Ammon's horn (tissue), 1 donor: Measurements from ENCODE around the gene SRGAP3.
A peak's percentile ranks its signal among the peaks of the same experiment; 100 is the strongest.

ENCODE experiments used
- DNase-seq: peaks from one replicate; pipeline ENCODE4 v3.0.0-alpha.2; 2016; ENCODE audit warnings: low spot score

Gene SRGAP3

DNA sequence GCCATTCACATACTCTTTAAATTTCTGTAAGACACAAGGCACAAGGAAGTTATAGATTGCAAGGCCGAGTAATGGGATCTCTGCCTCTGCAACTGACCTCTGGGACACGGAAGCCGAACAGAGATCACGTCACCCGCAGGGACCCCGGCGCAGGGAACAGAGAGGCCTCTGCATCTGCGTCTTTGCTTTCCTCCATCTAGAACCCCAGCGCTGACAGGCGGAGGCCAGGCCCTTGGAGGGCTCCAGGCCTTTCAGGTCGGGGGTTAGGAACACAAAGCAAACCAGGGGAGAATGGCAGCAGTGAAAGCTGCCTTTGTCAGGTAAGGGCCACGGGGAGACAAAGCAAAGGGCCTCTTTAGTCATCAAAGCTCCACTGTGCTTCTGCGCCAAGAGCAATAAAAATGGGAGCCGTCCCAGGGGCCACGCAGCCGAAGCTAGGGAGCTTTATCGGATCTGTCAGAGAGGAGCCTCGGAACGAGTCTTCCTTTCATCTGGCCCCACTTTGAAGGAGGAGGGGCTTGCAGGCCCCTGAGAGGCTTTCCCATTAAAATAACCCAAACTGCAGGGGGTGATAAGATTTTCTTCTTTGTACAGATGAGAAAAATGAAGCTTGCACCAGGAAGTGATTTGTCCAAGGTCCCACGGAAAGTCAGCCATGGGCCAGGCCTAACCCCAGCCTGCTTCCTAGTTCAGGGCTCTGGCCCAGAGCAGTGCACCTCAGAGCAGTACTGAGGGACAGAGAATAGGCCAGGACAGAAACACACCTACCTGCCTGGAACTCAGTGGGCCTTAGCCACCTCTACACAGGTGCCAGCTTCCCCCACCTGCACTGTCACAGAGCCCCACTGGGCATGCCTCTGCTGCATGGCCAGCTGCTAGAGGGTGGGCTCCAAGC, 201.7 kb downstream of the SRGAP3 start:
- DNase-seq, result no peak

DNA sequence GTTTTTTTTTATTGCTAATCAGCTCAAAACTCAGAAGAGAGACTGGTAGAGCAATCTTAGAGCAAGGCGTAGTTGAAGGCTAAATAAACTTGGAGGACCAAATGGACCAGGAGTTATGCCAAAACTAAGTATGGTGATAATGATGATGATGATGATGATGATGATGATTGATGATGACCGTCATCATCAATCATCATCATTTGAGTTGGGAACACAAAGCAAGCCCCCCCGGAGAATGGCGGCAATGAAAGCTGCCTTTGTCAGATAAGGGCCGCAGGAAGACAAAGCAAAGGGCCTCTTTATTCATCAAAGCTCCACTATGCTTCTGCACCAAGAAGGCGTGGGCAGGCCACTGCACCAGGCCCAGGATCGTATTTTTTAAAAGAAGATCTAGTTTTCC, 204.1 kb downstream of the SRGAP3 start:
- DNase-seq, result no peak

- DNase-seq, result no peak
These were observed 206.4 kb downstream of the SRGAP3 start for GRCh38 chr3:9043063-9043462.

GRCh38 chr3:9041626-9042025, 207.8 kb downstream of the SRGAP3 start:
- no peak for DNase-seq

DNA sequence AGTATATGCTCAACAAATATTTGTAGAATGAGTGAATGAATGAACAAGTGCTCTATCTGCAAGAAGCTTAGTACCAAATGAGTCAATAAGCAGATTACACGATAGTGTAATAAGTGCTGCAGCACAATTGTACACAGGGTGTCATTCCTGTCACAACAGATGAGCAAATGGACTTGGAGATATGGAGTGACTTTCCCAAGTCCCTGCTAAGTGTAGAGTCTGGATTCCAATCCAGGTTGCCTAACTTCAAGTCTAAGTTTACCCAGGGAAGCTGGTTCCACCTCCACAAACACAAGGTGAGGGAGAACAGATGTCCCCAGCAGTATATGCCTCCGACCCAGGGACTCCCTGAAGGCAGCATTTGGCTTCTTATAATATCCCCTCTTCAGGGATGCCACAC, 208.4 kb downstream of the SRGAP3 start:
- DNase-seq, result no peak

DNA sequence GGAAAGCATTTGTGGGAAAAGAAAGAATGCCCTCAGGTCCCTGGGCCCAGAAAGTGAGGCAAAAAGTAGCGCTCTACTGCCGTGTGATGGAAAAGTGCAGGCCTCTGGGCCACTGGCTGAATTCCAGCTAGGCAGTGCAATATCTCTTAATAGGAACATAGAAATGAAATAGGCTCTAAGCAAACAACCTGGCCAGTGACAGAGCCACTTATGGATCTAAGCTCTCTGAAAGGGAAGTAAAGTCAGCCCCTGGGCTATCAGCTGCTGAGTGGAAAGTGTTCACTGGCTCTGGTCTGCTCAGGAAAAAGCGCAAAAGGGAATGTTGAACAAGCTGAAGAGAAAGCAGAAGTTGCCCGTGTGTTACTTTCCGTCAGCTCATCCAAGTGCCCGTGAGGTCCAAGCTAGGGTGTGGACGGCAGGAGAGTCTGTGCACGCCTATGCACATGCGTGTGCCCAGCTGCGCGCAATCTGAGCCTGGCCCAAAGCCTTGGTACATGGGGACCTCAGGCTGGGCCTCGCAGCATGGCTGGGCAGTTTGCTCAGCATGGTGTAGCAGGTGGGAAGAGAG, 212.2 kb downstream of the SRGAP3 start:
- no peak for DNase-seq

DNA sequence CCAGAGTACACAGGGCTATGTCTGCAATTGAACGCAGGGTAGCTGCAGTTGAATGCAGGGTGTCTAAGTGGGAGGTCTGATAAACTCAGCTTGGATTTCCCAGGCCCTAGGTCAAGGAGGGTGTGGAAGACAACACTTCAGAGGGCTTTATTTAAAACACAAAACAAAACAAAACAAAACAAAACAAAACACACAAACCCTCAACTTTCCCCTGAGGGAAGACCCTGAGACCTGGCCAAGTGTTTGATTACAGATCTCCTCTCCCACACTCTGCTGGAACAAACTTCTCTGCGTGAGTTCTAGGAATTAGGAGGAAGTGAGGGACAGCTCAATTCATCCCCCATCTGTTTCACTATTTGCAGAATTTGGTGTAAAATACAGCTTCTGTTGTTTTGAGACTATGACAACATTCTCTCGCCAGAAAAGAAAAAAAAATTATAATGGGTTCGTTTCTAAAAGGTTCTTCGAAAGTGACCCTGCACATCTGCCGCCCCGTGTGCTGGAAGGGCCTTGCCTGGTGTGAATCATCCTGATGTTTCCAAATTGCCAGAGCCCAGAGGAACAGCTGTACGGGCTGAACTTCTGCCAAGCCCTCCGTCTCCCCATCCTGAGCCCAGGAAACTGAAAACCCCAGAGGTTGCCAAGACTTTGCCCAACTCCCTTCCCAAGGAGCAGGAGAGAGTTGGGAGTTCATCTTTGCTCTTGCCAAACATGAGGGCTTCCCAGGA, 212.9 kb downstream of the SRGAP3 start:
- DNase-seq, result no peak

GRCh38 chr3:9035961-9036360, 213.5 kb downstream of the SRGAP3 start:
- DNase-seq, result no peak

DNA sequence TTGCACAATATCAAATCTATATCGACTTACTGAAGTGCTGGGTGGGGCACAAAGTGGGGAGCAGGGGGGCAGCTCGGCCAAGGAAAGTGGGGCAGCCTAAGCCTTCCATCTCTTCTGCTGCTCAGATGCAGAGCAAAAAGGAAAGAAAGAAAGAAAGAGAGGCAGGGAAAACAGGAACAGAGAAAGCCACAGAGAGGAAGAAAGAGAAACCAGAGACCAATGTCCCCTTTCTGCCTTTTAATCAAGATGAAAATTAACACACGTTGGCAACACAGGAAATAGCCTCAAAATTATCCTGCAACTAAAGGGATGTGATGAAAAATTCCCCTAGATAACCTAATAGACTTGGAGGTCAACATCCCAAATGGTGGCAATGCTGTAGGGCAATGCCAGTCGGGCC, 214.0 kb downstream of the SRGAP3 start:
- DNase-seq, result no peak

DNA sequence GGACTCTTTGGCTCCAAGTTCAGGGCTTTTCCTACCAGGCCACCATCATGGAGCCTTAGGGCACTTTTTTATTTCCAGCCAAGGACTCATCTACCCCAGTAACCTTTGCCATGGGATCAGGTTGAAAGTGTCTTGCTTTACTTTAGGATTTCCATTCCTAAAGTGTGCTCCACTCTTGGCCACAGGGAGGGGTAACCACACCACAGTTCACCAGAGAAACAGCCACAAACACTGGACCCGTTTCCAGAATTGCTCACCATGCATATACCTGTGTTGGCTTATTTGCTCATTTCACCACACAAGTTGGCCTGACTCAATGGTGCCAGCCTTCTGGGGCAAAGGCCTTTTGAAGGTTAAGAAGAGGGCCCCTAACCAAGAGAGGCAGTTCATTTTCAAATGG, 215.6 kb downstream of the SRGAP3 start:
- no peak for DNase-seq

GRCh38 chr3:9032231-9032777, 217.1 kb downstream of the SRGAP3 start:
- DNase-seq, result no peak

GRCh38 chr3:9030034-9030433, 219.4 kb downstream of the SRGAP3 start:
- no peak for DNase-seq

DNA sequence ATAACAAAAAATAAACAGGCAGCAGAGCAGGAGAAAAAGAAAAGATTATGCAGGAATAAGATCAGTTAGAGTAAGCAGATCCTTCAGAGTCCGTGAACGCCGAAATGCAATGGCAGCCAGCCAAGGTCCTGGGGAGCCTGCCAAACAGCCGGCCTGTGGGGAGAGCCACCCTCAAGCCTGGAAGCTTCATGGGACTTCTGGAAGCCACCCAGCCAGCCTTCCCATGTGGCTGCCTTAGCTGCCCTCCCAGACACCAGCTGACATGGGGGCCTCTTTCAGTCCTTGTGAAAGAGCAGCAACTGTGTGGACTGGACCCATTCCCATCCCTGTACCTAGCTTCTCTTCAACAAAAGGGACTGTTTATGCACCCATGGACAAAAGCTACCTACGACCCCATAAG, 221.3 kb downstream of the SRGAP3 start:
- DNase-seq, result peak; percentile 89

- DNase-seq, result peak; percentile 65
These were observed 223.0 kb downstream of the SRGAP3 start for GRCh38 chr3:9026320-9027045.

DNA sequence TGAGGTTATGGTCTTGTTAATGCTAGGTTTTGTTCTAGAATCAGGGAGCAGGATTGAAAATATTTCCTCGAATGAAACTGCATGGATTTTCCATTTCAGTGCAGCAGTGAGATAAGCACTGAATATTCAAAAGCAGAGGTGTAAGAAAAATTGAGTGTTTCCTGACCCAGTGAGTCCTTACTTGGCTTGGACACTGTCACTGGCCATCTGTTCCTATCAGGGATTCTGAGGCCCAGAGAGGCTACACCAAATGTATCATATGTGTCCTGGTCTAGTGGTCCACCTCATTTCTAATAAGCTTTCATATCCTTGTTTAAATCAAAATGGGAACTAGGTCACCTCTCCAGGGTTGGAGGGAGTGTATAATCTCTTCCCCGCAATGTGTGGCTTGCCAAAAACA, 225.1 kb downstream of the SRGAP3 start:
- no peak for DNase-seq

- DNase-seq, result no peak
These were observed 226.2 kb downstream of the SRGAP3 start for GRCh38 chr3:9023226-9023590.

DNA sequence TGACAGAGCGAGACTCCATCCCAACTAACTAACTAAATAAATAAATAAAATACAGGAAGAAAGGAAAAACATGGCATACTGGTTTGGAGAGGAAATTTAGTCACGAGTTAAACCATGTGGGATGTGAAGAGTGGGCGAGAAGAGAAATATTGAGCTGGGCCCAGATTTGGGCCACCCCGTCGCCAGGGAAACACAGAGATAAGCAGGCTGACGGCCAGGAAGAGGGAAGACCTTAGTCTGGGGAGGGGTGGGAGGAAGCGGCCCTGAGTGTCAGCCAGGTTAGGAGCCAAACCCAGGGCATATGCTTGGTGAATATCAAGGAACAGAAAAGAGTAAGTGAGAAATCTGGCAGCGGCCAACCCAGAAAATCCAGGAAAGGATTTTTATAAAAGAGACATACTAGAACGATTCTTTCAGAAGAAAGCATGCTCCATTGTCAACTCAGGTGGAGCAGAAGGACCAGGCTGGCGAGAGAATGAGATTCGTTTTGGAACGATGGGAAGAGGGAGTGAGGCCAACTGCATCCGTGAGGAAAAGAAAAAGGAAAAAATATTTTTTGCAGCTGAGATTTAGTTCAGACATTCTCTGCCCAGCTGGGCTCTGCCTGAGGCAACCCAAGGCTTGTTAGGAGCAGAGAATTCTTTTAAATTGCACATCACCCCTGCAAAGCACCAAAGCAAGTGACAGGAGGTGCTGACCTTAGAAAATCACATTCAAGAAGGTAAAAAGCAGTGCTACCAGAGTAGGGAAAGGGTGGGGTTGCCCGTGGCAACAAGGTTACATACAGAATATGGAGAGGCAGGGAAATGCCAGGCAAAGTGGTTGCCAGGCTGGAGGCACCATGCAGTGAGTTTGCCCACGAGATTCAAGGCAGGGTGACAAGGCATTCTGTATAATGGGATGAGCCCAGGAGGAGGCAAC, 226.9 kb downstream of the SRGAP3 start:
- DNase-seq, result peak; percentile 20

DNA sequence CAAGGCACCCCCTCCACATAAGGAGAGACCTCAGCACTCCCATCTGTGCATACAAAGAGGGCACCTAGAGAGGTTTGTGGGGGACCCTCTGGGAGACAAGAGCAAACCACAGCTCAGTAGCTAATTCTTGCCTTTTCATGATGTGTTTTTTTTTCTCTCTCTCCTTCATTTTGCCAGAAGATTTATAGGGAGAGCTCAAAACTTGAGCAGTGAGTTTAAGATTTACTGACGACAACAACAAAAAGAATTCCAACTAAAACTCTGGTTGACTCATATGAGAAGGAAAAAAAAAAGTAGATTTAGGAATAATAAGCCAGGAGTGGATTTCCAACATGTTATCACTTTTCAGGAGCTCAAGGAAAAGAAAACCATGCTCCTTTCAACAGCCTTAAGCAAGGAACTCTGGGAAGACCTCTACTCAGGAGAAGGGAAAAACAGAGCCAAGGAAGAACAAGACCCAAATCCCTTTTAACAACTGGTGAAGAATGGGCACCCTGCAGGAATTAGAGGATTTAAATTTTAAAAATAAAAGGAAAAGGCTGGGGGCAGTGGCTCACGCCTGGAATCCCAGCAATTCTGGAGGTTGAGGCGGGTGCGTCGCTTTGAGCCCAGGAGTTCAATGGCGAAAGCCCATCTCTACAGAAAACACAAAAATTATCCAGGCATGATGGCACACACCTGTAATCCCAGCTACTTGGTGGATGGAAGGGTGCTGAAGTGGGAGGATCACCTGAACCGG, 228.0 kb downstream of the SRGAP3 start:
- DNase-seq, result no peak

DNA sequence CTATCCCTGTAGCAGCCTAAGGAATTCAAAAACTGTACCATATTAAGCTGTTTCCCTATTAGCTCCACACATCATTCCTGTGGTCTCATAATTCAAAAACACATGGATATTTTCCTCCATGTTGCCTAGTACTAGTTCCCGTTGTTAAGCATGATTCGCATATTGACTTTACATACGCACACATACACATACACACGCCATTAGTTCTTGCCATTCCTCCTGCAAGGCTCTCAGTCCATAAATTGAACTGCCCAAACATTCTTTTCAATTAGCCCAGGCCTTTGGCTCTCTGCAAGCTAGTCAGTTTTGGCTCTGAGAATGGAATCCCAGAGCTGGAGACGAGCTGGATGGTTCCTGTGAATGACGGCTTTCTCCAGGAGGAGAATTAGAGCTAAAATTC, 229.0 kb downstream of the SRGAP3 start:
- DNase-seq, result no peak

DNA sequence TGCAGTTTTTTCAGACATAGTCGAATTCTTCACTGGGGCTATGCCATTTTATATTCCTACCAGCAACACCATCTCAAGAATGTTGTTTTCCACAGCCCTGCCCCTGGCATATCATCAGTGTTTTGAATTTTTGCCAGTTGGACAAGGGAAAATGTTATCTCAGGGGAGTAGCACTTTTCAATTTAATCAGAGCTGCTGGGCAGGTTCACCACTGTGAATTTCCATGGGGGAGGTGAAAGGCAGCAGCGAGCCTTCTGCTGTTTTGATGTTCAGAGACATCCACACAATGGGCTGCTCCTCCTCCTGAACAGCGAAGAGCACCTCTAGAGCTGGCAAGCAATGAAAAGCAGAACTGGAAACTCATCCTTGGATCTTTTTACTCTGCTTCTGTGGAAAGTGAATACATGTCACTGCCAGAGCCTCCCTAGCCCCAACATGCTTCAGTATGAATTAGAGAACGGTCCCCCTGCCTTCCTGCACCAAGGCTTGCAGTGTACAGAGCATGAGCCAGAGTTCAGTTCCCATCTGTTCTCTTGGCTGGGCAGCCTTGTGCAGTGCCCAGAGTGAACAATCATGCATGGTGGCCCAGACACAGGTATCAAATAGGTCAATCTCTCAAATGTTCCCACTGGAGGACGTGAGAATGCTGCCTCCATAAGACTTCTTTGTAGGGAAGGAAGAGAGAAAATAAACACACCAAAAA, 230.0 kb downstream of the SRGAP3 start:
- peak; percentile 27 for DNase-seq
